ENCODE measurements around the gene ADCY4. TPM values are rescaled to one million over a fixed set of nuclear protein-coding genes. Genes with fewer than 3 reads are reported as not detected.

Gene ADCY4
- total RNA-seq, 2 experiments from 2014 or later: 2.0 to 3.4 TPM

DNA sequence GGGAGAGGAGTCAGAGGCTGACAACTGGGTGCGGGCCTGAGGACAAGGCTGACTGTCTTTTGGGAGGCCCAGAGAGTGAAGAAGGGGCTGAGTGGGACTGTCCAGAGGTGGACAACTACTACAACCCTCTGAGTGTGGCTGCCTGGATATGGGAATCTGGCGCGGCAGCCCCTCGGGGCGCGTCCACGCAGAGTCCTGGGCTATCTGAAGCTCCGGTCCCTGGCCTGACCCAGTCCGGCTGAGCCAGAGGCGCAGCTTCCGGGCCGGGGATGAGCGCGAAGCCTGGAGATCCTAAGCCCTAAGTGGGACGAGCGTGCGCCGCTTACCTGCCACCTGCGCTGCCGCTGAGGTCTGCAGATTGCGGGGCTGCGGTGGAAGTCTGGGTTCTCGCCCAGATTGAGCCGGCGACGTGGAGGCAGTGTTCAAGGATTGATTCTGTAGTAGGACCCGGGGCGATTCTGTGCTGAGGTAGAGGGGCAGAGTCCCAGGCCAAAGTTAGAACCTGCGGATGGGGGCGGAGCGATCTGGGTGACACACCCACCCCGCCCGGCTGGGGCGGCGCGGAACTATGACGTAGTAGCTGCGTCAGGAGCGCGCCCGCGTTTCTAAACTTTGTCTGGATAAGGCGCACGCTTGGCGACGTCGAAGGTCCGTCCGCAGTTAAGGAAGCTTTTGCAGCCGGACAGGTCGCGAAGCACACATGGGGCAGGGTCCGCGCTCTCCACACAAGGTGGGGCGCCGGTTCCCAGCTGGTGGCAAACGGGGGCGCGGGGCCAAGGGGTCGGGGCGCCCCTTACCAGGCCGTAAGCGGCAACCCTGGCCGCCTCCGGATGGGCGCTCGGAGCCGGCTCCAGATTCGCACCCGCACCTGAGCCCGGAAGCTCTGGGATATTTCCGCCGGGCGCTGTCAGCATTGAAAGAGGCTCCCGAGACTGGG is 35.3 kb downstream of the ADCY4 start, which contains the start of the genes DHRS1 and NOP9:
DHRS1 (minus strand) TSS at position 526 of the 937 bp plus-strand sequence. CDS start 674 bp downstream, outside the sequence.
NOP9 (plus strand) TSS at position 596 of the 937 bp plus-strand sequence; CDS start at position 701, 105 bp downstream.
- TF ChIP-seq, protein P1, sequence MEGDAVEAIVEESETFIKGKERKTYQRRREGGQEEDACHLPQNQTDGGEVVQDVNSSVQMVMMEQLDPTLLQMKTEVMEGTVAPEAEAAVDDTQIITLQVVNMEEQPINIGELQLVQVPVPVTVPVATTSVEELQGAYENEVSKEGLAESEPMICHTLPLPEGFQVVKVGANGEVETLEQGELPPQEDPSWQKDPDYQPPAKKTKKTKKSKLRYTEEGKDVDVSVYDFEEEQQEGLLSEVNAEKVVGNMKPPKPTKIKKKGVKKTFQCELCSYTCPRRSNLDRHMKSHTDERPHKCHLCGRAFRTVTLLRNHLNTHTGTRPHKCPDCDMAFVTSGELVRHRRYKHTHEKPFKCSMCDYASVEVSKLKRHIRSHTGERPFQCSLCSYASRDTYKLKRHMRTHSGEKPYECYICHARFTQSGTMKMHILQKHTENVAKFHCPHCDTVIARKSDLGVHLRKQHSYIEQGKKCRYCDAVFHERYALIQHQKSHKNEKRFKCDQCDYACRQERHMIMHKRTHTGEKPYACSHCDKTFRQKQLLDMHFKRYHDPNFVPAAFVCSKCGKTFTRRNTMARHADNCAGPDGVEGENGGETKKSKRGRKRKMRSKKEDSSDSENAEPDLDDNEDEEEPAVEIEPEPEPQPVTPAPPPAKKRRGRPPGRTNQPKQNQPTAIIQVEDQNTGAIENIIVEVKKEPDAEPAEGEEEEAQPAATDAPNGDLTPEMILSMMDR (conservative IDR thresholded peaks at IDR 0.05; ENCODE audit: low read length): no peak
- no peak for TF ChIP-seq EZH2phosphoT487 (IDR thresholded peaks at IDR 0.05; ENCODE audit: borderline replicate concordance, low read depth, low read length)
- H3K79me2 ChIP-seq (ENCODE audit: insufficient read depth, low read depth, low read length): peaks cover 23% of the 10 kb centered on the region
- ChIA-PET POLR2A (interaction anchor here (0.5 to 4.0 kb wide), 7 partner anchors 8 to 224 kb away, joined by 3 to 25 read pairs (median 3); partner anchors contain the start of genes CIDEB, MDP1 and TINF2), CTCF (ENCODE audit: unreplicated experiment) (interaction anchor here (0.5 to 1.6 kb wide), 6 partner anchors 25 to 666 kb away, joined by 3 to 6 read pairs (median 3); partner anchors contain the start of gene TINF2)
- intact Hi-C loops (cut with micrococcal nuclease; ENCODE audit: unreplicated experiment): loop anchor here (2.0 to 5.0 kb wide), 2 partner anchors 29 to 287 kb away; partner anchors contain the start of gene RABGGTA
- no peaks in the 10 kb centered on the region for H3K9me3 ChIP-seq (ENCODE audit: low read length)
- peaks cover 30% of the 10 kb centered on the region for H3K4me1 ChIP-seq (ENCODE audit: insufficient read depth, low read length, poor library complexity, severe bottlenecking)
- peak; percentile 94 for DNase-seq (ENCODE audit: low spot score)
- H3K4me2 ChIP-seq (ENCODE audit: low read length): peak within 1 kb of the TSS; percentile 89
- peak within 1 kb of the TSS; percentile 44; the same call in 1 of the 2 replicates for H2AFZ ChIP-seq (ENCODE audit: low read length)
- peak within 1 kb of the TSS; percentile 99 for H3K4me3 ChIP-seq (ENCODE audit: low read depth, low read length, poor library complexity, severe bottlenecking)
- peaks cover 11% of the 10 kb centered on the region; the same call in 1 of the 2 replicates for H4K20me1 ChIP-seq (ENCODE audit: insufficient read depth, low read length)
- peaks cover 53% of the 10 kb centered on the region for H3K36me3 ChIP-seq (ENCODE audit: insufficient read depth, low read length)
- peak within 1 kb of the TSS; percentile 38 for H3K27ac ChIP-seq (ENCODE audit: low read depth, low read length, poor library complexity, severe bottlenecking)
- no peaks in the 10 kb centered on the region for H3K9me2 ChIP-seq (ENCODE audit: insufficient read depth, low read length)
- TSS peak; percentile 74 for BruUV-seq (replicated peaks)

DNA sequence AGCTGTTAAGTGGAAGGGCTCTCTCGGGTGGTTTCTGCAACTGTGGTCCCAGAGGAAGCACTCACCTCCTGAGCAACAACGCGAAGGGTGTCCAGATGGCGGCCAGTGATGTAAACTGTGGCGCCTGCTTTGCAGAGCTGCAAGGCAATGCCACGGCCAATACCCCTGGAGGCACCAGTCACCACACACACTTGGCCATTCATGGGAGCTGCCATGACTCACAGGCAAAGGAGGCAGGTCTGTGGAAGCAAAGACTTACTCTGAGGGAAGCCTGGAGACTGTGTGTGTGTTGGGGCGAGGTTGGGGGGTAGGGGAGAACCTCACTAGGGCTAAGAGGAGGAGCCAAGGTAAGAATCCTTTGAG is 36.0 kb downstream of the ADCY4 start:
- Histone ChIP-seq H3K4me1 (ENCODE audit: insufficient read depth, low read length, poor library complexity, severe bottlenecking) (peaks cover 30% of the 10 kb centered on the region), H3K9me2 (ENCODE audit: insufficient read depth, low read length) (no peaks in the 10 kb centered on the region), H4K20me1 (ENCODE audit: insufficient read depth, low read length) (peaks cover 11% of the 10 kb centered on the region; the same call in 1 of the 2 replicates), H3K9me3 (ENCODE audit: low read length) (no peaks in the 10 kb centered on the region), H3K36me3 (ENCODE audit: insufficient read depth, low read length) (peaks cover 46% of the 10 kb centered on the region), H3K27ac (ENCODE audit: low read depth, low read length, poor library complexity, severe bottlenecking) (peak overlapping the region; percentile 19), H3K4me2 (ENCODE audit: low read length) (peak overlapping the region; percentile 89), H3K4me3 (ENCODE audit: low read depth, low read length, poor library complexity, severe bottlenecking) (peak overlapping the region; percentile 99), H3K79me2 (ENCODE audit: insufficient read depth, low read depth, low read length) (peaks cover 23% of the 10 kb centered on the region), H2AFZ (ENCODE audit: low read length) (peak overlapping the region; percentile 44; the same call in 1 of the 2 replicates)
- intact Hi-C loops (cut with micrococcal nuclease; ENCODE audit: unreplicated experiment): loop anchor here (2.0 to 5.0 kb wide), 2 partner anchors 28 to 287 kb away; partner anchors contain the start of gene RABGGTA
- ChIA-PET POLR2A (interaction anchor here (1.6 to 4.0 kb wide), 2 partner anchors 9 to 56 kb away, joined by 3 to 25 read pairs; partner anchors contain the start of genes CIDEB and TINF2), CTCF (ENCODE audit: unreplicated experiment) (interaction anchor here (0.6 to 1.6 kb wide), 2 partner anchors 56 to 111 kb away, joined by 3 to 6 read pairs; partner anchors contain the start of gene TINF2)
- no peak for DNase-seq (ENCODE audit: low spot score)
- BruUV-seq (replicated peaks): no TSS peak
- TF ChIP-seq EZH2phosphoT487 (IDR thresholded peaks at IDR 0.05; ENCODE audit: borderline replicate concordance, low read depth, low read length): no peak
- TF ChIP-seq, protein P1 (conservative IDR thresholded peaks at IDR 0.05; ENCODE audit: low read length): no peak
